GM18873 (cell line): ENCODE results near the gene ZNF726.
"Not testable (repeated sequence)": the region's sequence is repeated elsewhere in the genome, so short reads cannot be mapped to it uniquely, and the experiment has no call there.

Experiments used
- ATAC-seq: cut with Tn5 transposase; IDR thresholded peaks from one replicate; pipeline ENCODE4 v1.9.1; 2021; ENCODE audit warnings: mild to moderate bottlenecking, moderate library complexity, moderate number of reproducible peaks; ENCODE audit not compliant: unreplicated experiment, low FRiP score

Gene ZNF726

DNA sequence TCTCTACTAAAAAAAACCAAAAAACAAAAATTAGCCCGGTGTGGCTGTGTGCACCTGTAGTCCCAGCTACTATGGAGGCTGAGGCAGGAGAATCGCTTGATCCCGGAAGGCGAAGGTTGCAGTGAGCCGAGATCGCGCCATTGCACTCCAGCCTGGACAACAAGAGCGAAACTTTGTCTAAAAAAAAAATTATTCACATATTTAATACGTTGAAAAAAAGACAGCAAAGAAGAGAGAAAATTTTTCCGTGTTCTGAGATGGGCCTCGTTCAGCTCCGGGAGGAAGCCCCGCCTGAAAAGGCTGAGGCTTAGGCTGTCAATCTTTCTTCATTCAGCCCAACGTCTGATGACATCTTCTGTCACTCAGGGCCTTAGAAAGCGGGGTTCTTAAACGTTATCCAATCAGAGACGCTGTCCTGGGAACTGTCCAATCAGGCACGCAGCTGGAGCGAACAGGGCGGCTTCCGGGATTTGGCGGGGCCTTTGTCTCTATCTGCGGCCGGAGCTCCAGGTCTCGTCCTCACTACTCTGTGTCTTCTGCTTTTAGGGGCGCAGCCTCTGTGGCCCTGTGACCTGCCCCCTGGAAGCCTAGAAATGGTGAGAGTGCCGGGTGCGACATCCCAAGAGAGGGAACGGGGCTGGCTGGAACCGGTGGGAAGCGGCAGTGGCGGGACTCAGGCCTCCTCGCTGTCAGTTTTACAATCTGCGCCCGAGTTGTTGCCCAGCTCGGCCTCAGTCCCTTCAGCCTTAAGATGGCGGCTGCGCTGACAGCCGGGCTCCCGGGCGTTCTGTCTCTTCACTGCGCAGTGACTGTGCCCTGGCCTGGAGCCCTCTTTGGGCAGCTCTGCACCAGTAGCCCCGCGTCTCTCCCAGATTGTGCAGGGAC lies at the start of gene ZNF726:
TSS of gene ZNF726 (plus strand) at position 485 of the 885 bp plus-strand sequence. CDS start at position 594, 109 bp downstream.
- ATAC-seq = peak; percentile 91

DNA sequence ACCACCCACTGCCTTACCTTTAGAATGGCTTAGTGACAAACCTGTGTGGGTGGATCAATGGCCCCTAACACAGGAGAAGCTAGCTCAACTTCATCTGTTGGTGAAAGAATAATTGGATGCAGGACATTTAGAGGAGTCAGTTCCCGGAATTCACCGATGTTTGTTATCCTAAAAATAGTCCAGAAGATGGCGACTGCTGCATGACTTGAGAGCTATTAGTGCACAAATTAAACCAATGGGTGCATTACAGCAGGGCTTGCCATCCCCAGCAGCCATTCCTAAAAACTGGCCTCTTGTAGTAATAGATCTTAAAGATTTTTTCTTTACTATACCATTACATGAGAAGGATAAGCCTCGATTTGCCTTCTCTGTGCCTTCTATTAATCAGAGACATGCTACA lies 46.8 kb upstream of the ZNF726 start:
- ATAC-seq = no peak

DNA sequence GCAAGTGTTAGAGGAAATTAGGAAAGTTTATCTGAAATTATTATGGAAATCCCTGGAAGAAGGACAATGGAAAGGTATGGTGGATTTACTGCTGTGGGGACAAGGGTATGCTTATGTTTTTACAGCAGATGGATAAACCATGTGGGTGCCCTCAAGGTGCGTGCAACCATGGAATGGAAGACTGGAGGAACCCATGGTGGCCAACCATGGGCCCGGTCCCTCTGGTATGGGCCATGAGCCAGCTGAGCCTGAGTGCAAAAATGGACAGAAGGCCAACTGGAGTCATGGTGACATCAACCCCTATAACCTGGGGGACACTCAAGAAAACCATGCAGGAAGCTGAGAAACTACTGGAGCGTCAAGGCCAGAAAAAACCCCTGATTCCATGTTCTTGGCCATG lies 46.1 kb upstream of the ZNF726 start:
- ATAC-seq = no peak

DNA sequence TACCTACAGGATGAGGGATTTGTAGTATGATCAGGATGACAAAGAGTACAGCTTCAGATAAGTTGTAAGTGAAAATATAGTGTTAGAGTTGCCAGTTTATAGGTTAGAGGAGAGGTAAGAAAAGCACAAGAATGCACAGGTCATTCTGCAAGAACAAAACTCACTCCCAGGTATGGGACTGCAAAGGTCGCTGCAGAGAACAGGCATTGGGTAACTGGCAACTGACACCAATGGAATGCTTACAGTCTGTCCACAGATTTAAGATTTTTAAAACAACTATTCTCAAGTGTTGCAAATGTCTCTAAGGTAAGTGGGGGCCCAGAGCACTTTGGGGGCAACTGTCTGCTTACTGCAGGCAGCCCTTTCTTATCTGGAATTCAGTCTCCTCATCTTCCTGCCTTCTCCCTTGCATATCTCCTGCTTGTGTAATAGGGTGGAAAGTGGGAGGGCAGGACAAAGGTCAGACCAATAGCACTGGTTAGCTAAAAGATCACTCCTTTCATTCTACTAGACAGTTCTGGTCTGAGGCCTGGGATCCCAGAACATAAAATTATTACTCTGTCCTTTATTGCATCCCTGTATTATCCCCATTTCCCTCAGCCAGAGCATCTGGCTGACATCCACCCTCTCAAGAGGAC lies 42.3 kb upstream of the ZNF726 start:
- ATAC-seq = no peak

DNA sequence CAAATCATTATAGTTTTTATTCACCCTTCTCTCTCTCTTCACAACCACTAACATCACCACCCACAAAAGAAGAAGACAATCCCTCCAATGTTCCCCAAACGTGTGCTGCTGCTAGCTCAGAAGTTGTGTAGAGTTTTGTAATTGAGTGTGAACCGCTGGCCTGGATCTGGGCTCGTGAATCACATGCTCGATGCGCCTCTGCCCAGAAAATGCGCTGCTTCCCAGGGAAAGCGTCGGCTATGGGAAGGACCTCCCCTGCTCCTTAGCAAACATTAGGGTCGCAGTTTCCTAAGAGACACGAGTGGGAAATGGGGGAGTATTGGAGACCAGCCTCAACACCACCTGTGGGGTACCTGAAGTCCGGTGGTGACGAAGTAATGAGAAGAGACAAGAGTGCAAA lies 38.4 kb upstream of the ZNF726 start:
- ATAC-seq = no peak

DNA sequence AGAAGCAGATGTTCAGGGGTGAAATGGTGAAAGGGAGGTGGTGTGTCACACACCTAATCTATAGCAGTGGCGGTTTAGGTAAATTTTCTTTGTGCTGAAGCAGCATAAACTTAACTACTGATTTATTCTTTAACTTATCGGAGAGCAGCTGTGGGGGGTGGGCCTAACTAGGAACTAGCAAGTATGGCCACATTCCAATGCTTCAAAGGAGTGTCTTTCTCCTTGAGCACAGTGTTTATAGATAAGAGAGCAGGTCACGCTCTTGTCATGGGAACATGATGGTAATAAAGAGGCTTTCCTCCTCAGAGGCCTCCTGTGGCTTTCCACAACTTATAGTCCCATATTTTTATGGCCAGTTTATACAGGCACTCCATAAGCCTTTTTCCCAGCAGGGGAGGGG lies 37.9 kb upstream of the ZNF726 start:
- not testable (repeated sequence) for ATAC-seq

DNA sequence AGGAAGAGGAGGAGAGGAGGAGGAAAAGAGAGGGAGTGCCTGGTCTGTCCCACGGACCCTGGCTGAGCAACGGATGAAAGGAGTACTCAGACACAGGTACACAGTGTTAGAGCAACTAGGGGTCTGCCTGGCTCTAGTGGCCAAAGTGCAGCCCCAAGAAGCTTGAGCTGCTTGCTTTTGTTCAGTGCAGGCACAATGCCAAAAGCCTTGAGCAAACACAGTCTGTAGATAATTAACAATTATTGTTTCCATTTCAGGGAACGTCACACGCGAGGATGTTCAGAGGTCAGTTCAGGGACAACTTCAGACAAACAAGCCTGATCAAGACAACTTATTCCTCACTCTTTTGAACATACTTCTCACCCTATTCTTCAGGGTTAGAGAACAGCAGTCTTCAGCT lies 32.2 kb upstream of the ZNF726 start:
- ATAC-seq = no peak

DNA sequence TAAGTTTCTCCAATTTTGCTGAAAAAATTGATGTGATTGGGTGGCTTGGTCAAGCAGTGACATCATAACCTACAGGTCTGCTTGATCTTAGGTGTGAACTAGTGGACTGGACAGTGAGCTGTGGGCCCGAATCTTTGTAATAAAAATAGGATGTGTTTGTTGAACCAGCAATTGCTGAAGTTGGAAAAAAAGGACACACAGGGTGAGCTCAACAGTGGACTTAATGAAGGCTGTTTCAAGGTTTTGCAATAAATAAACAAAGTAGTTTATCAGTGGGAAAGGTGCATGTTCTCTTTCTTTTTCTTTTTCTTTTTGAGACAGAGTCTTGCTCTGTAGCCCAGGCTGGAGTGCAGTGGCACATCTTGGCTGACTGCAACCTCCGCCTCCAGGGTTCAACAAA lies 30.3 kb upstream of the ZNF726 start:
- no peak for ATAC-seq

DNA sequence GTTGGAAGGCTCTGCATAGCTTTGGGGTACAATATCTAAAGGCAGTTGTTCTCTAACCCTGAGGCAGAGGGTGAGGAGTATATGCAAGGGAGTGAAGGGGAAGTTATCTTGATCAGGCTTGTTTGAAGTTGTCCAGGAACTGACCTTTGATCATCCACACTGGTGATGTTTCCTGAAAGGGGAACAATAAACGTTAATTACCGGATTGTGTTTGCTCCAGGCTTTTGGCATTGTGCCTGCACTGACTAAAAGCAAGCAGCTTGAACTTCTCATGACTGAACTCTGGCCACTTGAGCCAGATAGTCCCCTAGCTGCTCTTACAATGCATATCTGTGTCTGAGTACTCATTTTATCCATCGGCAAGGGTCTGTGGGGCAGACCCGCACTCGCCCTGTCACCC lies 27.0 kb upstream of the ZNF726 start:
- ATAC-seq = no peak

DNA sequence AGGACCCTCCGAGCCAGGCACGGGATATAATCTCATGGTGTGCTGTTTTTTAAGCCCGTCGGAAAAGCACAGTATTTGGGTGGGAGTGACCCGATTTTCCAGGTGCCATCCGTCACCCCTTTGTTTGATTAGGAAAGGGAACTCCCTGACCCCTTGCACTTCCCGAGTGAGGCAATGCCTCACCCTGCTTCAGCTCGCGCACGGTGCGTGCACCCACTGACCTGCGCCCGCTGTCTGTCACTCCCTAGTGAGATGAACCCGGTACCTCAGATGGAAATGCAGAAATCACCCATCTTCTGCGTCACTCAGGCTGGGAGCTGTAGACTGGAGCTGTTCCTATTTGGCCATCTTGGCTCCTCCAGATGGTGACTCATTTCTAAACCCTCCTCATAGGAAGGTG lies 18.6 kb upstream of the ZNF726 start:
- ATAC-seq = not testable (repeated sequence)

DNA sequence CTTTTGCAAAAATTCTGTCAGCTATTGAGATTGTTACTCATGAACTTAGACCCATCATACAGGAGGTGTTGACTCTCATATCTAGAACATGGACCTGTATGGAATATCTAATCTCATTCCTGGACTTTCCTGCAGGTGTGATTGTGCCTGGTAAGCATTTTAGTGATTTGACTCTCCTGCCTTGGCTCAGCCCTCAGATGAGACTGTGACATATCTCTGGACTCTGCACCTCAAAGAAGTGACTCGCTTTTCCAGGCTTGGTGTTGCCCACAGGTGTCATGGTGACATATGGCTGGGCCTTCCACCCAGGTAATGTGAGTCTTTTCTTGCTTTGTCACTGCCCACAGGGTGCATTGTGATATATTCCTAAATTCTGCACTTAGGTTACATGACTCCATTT lies 17.8 kb upstream of the ZNF726 start:
- no peak for ATAC-seq

DNA sequence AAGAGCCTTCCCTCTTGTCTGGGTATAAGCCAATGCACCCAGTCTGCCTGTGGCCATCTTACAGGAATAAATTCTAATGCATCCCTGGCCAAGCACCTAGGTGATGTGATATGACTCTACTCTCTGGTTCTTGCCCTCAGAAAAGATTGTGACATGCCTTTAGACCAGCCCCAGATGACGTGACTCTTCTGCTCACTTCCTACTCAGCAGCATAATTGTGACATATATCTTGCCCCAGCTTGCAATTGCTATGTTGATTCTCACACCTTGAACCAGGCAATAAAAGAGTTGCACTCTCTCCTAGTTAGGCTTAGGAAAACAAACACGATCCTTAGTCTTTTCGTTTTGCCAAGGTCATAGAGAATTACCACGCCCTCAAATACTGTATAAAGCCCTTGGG lies 13.3 kb upstream of the ZNF726 start:
- ATAC-seq = no peak

DNA sequence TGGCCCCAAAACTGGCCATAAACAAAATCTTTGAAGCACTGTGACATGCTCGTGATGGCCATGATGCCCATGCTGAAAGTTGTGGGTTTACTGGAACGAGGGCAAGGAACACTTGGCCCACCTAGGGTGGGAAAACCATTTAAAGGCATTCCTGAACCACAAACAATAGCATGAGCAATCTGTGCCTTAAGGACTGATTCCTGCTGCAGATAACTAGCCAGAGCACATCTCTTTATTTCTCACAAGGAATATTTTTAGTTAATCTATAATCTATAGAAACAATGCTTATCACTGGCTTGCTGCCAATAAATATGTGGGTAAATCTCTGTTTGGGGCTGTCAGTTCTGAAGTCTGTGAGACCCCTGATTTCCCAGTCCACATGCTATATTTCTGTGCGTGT lies 10.3 kb upstream of the ZNF726 start:
- no peak for ATAC-seq

DNA sequence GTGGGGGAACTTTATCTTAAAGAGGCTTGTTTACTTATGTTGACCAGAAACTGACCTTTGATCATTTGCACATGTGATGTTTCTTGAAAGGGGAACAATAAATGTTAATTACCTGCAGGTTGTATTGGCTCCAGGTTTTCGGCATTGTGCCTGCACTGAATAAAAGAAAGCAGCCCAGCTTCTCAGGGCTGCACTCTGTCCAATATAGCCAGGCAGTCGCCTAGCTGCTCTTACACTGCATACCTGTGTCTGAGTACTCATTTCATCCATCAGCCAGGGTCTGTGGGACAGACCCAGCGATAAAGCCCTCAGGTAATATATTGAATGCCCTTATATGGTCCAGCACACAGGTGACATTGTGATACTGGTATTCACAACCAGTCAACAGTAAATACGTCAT lies 8.9 kb upstream of the ZNF726 start:
- no peak for ATAC-seq

DNA sequence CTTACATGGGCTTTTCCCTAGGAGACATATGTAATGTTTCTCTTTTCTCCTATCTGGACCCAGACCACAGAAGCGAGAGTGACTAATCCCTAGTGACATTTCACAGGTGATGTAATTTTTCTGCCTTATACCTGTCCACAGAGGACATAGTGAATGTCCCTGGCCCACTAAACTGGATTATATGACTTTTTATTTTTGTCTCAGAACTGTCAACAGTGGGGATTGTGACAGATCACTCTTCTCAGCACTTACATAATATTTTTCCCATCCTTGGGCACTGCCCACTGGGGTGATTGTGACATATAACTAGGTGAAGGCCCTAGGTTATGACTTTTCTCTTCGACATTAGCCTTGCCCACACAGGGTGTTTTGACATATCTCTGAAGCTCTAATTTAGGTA lies 7.9 kb upstream of the ZNF726 start:
- ATAC-seq = no peak

DNA sequence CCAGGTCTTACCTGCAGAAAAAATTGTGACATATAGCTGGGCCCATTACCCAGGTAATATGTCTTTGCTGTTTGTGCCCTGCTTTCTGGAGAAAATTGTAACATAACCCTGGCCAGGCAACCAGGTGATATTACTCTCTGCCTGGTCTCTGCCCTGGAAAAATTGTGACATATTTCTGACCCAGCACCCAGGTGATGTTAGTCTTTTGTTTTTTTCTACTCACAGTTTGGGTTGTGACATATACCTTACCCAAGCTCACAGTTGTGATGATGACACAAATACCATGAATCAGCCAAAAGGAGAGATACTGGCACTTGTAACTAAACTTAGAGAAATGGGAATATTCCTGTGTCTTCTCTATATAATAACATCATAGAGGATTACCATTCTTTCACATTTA lies 6.5 kb upstream of the ZNF726 start:
- no peak for ATAC-seq

DNA sequence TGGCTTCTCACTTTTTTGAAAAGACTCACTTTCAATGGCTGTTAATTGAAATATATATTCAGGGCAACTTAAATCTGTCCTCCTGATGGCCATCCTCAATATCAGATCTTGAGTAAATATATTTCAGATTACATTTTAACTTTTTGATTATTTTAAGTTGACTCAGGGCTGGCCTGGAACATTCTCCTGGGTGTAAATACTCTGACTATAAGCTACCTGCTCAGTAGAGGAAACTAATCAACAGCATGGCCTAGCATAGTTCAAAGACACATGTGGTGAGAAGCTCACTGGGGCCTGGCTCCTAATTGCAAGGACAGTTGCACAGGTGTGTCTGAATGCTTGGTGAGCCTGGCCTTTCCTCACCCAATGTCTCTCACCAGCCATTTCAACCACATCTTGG lies 5.5 kb upstream of the ZNF726 start:
- ATAC-seq = no peak

DNA sequence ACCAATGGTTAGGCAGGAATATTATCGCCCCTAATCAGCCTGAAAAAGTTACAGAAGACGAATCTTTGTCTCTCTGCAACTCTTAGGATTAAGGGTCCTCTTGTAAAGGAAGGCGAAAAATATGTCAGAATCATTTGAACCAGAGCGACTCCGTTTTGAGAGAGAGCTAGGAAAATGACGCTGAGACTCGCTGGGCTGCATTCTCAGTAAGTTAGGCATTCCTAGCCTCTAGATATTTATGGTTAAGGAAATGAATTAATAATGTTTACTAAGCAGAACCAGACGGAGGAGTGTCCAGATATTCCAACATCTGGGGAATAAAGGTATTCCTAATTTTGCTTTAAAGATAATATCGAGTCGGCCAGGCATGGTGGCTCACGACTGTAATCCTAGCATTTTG lies 755 bp upstream of the ZNF726 start:
- ATAC-seq = no peak

DNA sequence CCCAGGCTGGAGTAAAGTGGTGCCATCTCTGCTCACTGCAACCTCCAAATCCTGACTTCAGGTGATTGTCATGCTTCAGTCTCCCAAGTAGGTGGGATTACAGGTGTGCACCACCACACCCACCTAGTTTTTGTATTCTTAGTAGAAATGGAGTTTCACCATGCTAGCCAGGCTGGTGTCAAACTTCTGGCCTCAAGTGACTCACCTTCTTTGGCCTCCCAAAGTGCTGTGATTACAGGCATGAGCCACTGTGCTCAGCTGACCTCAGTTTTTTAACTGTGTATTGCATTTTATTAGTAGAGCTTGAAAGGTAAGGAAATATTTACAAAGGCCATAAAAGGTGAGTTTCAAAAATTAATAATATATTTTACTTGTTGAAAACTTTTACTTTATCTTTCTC lies 2.3 kb downstream of the ZNF726 start:
- no peak for ATAC-seq

DNA sequence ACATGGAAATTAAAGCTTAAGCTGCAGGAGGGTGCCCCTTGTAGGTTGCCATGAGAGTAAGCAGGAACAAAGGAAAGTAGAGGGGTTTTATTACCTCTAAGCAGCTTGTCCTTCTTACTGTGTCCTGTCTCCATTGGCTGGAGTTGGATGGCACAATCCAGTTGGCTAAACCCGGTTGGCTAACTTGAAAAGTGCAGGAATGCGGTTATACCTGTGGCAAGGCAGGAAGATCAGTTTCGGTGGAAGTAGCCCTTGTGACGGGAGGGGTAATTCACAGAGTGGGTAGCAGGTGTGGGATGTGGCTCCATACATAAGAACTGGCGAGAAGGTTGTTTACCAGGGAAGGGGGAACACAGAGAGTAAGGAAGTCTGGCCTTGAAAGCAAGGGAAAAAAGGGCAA lies 3.2 kb downstream of the ZNF726 start:
- no peak for ATAC-seq

DNA sequence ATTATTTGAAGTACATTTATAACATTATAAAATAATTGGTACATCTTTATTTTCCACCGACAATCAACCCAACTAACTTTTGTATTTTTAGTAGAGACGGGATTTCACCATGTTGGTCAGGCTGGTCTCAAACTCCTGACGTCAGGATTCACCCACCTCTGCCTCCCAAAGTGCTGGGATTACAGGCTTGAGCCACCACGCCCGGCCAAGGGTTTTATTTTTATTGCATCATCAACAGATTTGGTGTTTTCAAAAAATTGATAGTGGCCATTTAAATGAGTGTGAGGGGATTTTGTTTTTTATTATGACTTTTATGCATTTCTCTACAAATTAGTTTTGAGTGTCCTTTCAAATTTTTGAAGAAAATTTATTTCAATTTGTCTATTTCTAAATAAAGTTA lies 10.6 kb downstream of the ZNF726 start:
- ATAC-seq = no peak

DNA sequence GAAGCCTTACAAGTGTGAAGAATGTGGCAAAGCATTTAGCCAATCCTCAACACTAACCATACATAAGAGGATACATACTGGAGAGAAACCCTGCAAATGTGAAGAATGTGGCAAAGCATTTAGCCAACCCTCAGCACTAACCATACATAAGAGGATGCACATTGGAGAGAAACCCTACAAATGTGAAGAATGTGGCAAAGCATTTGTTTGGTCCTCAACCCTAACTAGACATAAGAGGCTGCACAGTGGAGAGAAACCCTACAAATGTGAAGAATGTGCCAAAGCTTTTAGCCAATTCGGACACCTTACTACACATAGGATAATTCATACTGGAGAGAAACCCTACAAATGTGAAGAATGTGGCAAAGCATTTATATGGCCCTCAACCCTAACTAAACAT lies 18.2 kb downstream of the ZNF726 start:
- no peak for ATAC-seq
